ENCODE measurements around the gene HUNK. TPM values are rescaled to one million over a fixed set of nuclear protein-coding genes. Genes with fewer than 3 reads are reported as not detected.

Gene HUNK
- total RNA-seq, 4 donors from 2014 or later = 0.22 to 1.2 (median 0.36) TPM

- Histone ChIP-seq H3K27ac (no peak overlapping the region), H3K27me3 (no peaks in the 10 kb centered on the region), H3K4me1 (peaks cover 0 to 2% of the 10 kb centered on the region in 2 donors), H3K4me3 (replicated peaks in 1 of 3) (no peak overlapping the region), H3K36me3 (no peaks in the 10 kb centered on the region), H3K9me3 (no peaks in the 10 kb centered on the region)
- no peak for TF ChIP-seq POLR2A (IDR thresholded peaks at IDR 0.05)
- TF ChIP-seq, protein P1, sequence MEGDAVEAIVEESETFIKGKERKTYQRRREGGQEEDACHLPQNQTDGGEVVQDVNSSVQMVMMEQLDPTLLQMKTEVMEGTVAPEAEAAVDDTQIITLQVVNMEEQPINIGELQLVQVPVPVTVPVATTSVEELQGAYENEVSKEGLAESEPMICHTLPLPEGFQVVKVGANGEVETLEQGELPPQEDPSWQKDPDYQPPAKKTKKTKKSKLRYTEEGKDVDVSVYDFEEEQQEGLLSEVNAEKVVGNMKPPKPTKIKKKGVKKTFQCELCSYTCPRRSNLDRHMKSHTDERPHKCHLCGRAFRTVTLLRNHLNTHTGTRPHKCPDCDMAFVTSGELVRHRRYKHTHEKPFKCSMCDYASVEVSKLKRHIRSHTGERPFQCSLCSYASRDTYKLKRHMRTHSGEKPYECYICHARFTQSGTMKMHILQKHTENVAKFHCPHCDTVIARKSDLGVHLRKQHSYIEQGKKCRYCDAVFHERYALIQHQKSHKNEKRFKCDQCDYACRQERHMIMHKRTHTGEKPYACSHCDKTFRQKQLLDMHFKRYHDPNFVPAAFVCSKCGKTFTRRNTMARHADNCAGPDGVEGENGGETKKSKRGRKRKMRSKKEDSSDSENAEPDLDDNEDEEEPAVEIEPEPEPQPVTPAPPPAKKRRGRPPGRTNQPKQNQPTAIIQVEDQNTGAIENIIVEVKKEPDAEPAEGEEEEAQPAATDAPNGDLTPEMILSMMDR (IDR thresholded peaks at IDR 0.05) = no peak
- intact Hi-C loops (cut with DNase I) = no loop called here
- no peak for DNase-seq
- WGBS, 2 donors = 80 to 81% methylated on average over 2 of the region's 2 CpGs
Observed at GRCh38 chr21:31894457-31894856, 21.6 kb downstream of the HUNK start.

DNA sequence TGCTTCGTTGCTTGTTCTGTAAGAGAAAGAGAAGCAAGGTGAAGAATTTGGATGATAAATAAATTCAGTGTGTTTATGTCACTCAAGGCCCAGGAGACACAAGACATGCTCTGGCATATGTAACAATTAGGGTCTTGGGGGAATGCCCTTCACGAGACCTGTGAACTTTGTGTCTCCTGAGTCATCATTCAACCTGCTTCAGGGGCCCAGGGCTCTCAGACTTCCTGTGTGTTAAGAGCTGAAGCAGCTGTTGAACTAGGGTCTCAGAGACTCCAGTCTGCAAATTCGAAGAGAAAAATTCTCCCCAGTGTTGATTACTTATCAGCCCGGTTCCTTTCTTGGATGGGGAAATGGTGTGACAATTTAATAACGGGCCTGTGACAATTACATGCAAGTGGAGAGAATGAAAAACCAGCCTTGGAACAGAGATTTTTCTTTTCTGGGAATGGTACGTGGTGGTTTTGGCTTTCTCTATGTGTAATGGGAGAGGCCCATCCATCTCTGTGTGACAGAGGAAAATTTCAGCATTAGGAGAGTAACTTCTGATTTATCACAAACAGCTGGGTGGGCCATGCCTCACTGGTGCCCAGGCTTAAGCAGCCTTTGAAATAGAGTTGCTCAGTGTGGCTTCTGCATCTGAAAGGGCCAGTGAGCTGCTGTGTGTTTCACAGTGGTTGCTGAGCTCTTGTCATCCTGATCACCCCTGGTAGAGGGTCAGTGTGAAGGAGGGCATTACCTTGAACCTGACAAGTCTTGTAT lies 22.4 kb downstream of the HUNK start:
- no peak for TF ChIP-seq POLR2A (IDR thresholded peaks at IDR 0.05)
- TF ChIP-seq, protein P1 (IDR thresholded peaks at IDR 0.05) = no peak
- Histone ChIP-seq H3K4me1 (no peaks in the 10 kb centered on the region), H3K27ac (no peak overlapping the region), H3K27me3 (no peaks in the 10 kb centered on the region), H3K9me3 (no peaks in the 10 kb centered on the region), H3K36me3 (no peaks in the 10 kb centered on the region), H3K4me3 (replicated peaks in 1 of 3) (no peak overlapping the region)
- intact Hi-C loops (cut with DNase I) = no loop called here
- WGBS, 2 donors = 78 to 85% methylated on average over 6 of the region's 6 CpGs
- DNase-seq = no peak

DNA sequence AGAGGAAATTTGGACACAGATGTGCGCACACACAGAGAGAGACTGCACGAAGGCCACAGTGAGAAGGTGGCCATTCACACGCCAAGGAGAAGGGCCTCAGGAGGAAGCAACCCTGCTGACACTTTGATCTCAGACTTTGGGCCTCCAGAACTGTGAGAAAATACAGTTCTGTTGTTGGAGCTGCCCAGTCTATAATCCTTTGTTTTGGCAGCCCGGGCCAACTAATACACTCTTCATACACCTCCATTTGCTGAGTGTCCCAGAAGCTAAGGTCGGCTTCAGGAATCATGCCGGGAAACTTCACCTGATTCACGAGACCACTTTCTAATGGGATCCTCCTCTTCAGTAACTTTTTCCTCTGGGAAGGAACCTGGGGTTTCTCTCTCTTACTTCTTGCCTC lies 23.2 kb downstream of the HUNK start:
- no peak for TF ChIP-seq POLR2A (IDR thresholded peaks at IDR 0.05)
- TF ChIP-seq, protein P1 (IDR thresholded peaks at IDR 0.05) = no peak
- WGBS, 2 donors = 85 to 87% methylated on average over 7 of the region's 7 CpGs
- no peak for DNase-seq
- no peak overlapping the region for H3K4me3 ChIP-seq (replicated peaks in 1 of 3)
- H3K27ac ChIP-seq = no peak overlapping the region
- no peaks in the 10 kb centered on the region for H3K4me1 ChIP-seq
- H3K9me3 ChIP-seq = no peaks in the 10 kb centered on the region
- intact Hi-C loops (cut with DNase I) = no loop called here
- no peaks in the 10 kb centered on the region for H3K36me3 ChIP-seq
- no peaks in the 10 kb centered on the region for H3K27me3 ChIP-seq

DNA sequence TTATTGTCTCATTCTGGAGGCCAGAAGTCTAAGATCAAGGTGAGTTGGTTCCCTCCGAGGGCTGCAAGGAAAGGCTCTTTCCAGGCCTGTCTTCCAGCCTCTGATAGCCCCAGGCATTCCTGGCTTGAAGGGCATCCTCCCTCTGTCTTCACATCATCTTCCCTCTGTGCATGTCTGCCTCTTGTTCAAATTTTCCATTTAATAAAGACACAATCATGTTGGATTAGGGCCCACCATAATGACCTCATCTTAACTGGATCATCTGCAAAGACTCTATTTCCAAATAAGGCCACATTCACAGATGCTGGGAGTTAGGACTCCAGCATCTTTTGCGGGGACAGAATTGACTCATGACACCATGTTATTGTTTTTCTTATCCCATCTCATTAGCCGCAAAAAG lies 24.5 kb downstream of the HUNK start:
- WGBS, 2 donors = 87 to 91% methylated on average over 3 of the region's 3 CpGs
- DNase-seq = no peak
- H3K4me1 ChIP-seq = no peaks in the 10 kb centered on the region
- H3K4me3 ChIP-seq (replicated peaks in 1 of 3) = no peak overlapping the region
- H3K27ac ChIP-seq = no peak overlapping the region
- no peaks in the 10 kb centered on the region for H3K9me3 ChIP-seq
- H3K36me3 ChIP-seq = no peaks in the 10 kb centered on the region
- intact Hi-C loops (cut with DNase I) = no loop called here
- H3K27me3 ChIP-seq = no peaks in the 10 kb centered on the region
- no peak for TF ChIP-seq POLR2A (IDR thresholded peaks at IDR 0.05)
- TF ChIP-seq, protein P1 (IDR thresholded peaks at IDR 0.05) = no peak

DNA sequence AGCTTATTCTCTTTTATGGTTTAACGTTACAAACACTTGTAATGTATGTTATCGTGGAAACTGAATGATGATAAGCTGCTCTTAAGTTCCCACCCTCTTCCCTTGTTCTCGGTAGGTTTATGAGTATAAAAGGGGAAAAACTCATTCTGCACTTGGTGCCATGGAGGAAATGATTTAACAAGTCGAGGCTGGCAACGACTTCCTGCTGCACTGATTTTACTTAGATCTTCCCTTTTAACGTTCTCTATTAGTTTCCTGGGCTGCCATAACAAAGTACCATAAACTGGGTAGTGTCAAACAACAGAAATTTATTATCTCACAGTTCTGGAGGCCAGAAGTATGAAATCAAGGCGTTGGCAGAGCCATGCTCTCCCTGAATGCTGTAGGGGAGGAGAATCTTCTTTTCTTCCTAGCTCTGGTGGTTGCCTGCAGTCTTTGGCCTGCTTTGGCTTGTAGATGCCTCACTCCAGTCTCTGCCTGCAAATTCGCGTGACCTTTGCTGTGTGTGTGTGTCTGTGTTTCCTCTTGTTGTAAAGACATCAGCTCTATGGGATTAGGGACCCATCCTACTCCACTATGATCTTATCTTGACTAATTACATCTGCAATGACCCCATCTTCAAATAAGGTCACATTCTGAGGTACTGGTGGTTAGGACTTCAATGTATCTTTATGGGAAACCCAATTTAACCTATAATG lies 26.3 kb downstream of the HUNK start:
- intact Hi-C loops (cut with DNase I) = no loop called here
- H3K4me3 ChIP-seq (replicated peaks in 1 of 3) = no peak overlapping the region
- no peak for TF ChIP-seq POLR2A (IDR thresholded peaks at IDR 0.05)
- TF ChIP-seq, protein P1 (IDR thresholded peaks at IDR 0.05) = no peak
- no peaks in the 10 kb centered on the region for H3K36me3 ChIP-seq
- no peak overlapping the region for H3K27ac ChIP-seq
- no peaks in the 10 kb centered on the region for H3K27me3 ChIP-seq
- 79 to 80% methylated on average over 9 of the region's 9 CpGs for WGBS, 2 donors
- H3K9me3 ChIP-seq = no peaks in the 10 kb centered on the region
- DNase-seq = no peak
- H3K4me1 ChIP-seq = no peaks in the 10 kb centered on the region
